ENCODE data around the gene OTOP2.

- TF ChIP-seq CTCF (IDR thresholded peaks at IDR 0.05) (no peak), POLR2A (IDR thresholded peaks at IDR 0.05) (no peak)
Observed at GRCh38 chr17:74956093-74956492, 32.0 kb downstream of the OTOP2 start.
